OCI-LY1 (cell line): Measurements from ENCODE around the gene KRT32.
A peak's percentile ranks its signal among the peaks of the same experiment; 100 is the strongest.

Experiments used
- EZH2 ChIP-seq: fragments of 200-600 bp; sonication (generic), shearing (Covaris generic); IDR thresholded peaks from 2 replicates; pipeline ENCODE4 v1.8.0; 2017; ENCODE audit warnings: borderline replicate concordance, mixed run types, mild to moderate bottlenecking, antibody characterized with exemption, low read length, moderate library complexity, mixed read lengths
- TF ChIP-seq, protein P1 (sequence below): fragments of 200-600 bp; sonication (generic), shearing (Covaris generic); IDR thresholded peaks from 2 replicates; pipeline ENCODE4 v1.5.1; 2017; ENCODE audit warnings: mild to moderate bottlenecking, antibody characterized with exemption, low read length, moderate library complexity, mixed read lengths

DNA sequence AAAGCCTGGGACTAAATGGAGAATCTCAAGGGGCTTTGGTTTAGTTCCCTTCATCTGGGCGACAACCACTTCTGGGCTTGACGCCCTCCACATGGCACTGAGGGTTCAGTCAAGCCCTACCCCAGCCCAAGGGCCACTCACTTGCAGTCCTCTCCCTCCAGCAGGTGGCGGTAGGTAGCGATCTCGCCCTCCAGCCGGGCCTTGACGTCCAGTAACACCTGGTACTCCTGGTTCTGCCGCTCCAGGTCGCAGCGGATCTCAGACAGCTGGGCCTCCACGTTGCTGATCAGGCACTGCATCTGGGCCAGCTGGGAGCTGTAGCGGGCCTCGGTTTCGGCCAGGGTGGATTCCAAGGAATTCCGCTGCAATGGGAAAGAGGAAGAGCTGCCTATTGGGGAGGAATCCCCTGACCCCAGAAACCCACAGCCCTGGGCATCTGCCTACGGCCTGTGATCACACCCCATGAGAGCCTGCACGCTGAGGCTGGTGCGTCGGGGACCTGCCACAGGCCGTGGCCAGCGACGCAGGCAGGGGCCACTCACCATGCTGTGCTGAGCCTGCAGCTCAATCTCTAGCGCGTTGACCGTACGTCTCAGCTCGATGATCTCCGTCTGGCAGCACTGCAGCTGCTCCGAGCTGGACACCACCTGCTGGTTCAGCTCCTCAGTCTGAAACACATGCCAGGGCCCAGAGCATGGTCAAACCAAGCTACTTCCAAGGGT, 19.8 kb upstream of the KRT32 start:
- TF ChIP-seq, protein P1, sequence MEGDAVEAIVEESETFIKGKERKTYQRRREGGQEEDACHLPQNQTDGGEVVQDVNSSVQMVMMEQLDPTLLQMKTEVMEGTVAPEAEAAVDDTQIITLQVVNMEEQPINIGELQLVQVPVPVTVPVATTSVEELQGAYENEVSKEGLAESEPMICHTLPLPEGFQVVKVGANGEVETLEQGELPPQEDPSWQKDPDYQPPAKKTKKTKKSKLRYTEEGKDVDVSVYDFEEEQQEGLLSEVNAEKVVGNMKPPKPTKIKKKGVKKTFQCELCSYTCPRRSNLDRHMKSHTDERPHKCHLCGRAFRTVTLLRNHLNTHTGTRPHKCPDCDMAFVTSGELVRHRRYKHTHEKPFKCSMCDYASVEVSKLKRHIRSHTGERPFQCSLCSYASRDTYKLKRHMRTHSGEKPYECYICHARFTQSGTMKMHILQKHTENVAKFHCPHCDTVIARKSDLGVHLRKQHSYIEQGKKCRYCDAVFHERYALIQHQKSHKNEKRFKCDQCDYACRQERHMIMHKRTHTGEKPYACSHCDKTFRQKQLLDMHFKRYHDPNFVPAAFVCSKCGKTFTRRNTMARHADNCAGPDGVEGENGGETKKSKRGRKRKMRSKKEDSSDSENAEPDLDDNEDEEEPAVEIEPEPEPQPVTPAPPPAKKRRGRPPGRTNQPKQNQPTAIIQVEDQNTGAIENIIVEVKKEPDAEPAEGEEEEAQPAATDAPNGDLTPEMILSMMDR, result peak; percentile 70
- TF ChIP-seq EZH2, result no peak
